D341Med (cell line): ENCODE results near the gene APOE.
A peak's percentile ranks its signal among the peaks of the same experiment; 100 is the strongest.
"Not testable (repeated sequence)": the region's sequence is repeated elsewhere in the genome, so short reads cannot be mapped to it uniquely, and the experiment has no call there.

Experiments used
- DNase-seq: peaks from one replicate; pipeline ENCODE4 v3.0.0; 2012; ENCODE audit warnings: low spot score

Gene APOE

DNA sequence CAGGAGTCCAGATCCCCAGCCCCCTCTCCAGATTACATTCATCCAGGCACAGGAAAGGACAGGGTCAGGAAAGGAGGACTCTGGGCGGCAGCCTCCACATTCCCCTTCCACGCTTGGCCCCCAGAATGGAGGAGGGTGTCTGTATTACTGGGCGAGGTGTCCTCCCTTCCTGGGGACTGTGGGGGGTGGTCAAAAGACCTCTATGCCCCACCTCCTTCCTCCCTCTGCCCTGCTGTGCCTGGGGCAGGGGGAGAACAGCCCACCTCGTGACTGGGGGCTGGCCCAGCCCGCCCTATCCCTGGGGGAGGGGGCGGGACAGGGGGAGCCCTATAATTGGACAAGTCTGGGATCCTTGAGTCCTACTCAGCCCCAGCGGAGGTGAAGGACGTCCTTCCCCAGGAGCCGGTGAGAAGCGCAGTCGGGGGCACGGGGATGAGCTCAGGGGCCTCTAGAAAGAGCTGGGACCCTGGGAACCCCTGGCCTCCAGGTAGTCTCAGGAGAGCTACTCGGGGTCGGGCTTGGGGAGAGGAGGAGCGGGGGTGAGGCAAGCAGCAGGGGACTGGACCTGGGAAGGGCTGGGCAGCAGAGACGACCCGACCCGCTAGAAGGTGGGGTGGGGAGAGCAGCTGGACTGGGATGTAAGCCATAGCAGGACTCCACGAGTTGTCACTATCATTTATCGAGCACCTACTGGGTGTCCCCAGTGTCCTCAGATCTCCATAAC, at the start of gene APOE:
Gene APOE, plus strand, starts transcription at position 360 of the 724 bp plus-strand sequence. CDS start 829 bp downstream, outside the sequence.
- DNase-seq, result no peak

DNA sequence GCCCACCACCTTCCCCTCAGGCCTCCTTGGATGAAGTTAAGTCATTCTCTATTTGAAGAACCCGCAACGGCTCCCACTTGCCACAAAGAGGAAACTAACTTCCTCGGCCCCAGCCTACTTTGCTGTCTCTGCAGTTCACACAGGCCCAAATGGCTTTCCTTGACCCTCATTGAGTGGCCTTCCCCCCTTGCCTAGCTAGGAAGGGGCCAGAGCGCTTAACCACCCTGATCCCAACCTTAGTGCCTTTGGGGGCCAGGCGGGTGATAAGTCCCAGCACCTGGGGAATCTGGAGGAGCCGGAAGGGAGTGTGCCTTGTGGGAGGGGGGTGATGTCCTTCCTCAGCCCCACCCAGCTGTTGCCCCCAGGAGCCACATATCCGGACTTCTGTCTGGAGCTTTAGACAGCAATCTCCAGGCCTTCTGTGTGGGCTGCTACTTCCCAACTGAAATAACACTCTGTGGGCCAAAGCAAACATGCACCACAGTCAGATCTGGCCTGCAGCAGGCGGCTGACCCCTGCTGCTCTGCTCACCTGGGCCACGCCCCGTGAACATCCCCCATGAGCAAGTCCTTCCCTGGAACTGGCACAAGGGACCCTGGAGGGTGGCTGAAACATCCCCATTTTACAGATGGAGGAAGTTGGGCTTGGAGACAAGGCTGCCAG, 49.0 kb upstream of the APOE start:
- DNase-seq, result peak; percentile 17

DNA sequence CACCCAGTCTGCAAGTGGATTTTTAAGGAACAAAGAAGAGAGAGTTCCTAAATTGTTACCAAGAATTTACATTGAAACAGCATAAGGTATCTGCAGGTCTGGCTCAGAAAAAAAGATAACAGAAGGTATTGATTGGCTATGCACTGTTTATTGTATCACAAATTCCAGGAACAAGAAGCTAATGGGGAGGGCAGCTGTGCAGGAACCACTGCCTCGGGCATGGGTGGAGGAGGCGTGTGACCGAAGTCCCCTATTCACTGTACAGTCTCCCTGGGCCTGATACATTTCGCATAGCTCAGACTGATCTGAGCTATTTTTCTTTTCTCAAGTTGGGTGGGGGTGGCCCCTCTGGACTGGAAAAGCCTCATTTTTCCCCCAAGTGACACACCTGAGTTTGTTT, 47.8 kb upstream of the APOE start:
- no peak for DNase-seq

DNA sequence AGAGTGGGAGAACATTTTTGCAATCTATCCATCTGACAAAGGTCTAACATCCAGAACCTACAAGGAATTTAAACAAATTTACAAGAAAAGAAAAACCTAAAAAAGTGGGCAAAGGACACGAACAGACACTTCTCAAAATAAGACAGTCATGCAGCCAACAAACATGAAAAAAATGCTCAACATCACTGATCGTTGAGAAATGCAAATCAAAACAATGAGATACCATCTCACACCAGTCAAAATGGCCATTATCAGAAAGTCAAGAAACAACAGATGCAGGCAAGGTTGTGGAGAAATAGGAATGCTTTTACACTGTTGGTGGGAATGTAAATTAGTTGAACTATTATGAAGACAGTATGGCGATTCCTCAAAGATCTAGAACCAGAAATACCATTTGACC, 44.0 kb upstream of the APOE start:
- DNase-seq, result not testable (repeated sequence)

DNA sequence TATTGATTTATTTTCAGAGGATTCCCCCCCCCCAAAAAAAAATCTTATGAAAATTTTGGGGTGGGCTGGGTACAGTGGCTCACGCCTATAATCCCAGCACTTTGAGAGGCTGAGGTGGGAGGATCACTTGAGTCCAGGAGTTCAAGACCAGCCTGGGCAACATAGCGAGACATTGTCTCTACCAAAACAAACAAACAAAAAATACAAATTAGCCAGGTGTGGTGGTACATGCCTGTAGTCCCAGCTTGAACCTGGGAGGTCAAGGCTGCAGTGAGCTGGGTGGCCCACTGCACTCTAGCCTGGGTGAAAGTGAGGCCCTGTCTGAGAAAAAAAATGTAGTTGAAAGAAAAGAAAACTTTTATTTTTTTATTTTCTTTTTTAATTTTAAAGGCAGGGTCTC, 41.6 kb upstream of the APOE start:
- DNase-seq, result no peak

DNA sequence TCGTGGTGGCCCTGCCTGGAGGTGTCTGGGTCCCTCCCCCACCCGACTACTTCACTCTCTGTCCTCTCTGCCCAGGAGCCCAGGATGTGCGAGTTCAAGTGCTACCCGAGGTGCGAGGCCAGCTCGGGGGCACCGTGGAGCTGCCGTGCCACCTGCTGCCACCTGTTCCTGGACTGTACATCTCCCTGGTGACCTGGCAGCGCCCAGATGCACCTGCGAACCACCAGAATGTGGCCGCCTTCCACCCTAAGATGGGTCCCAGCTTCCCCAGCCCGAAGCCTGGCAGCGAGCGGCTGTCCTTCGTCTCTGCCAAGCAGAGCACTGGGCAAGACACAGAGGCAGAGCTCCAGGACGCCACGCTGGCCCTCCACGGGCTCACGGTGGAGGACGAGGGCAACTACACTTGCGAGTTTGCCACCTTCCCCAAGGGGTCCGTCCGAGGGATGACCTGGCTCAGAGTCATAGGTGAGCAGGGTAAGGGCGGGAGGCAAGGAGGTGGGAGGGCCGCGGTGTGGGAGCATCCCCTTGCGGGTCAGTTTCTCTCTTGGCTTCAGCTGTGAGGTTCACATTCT, 40.3 kb upstream of the APOE start:
- no peak for DNase-seq

DNA sequence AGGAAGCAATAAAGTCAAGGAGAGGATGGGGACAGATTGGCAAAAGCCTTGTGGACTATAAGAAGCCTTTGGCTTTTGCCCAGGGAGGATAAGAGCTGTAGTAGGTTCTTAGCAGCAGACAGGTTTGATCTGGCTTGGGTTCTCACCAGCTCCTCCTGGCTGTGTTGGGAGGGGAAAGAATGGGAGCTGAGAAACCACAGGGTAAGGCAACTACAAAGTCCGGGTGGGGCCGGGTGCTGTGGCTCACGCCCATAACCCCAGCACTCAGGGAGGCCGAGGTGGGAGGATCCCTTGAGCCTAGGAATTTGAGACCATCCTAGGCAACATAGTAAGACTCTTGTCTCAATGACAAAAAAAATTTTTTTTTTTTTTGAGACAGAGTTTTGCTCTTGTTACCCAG, 38.9 kb upstream of the APOE start:
- peak; percentile 46 for DNase-seq

GRCh38 chr19:44867578-44867977, 38.0 kb upstream of the APOE start:
- DNase-seq, result peak; percentile 18

- no peak for DNase-seq
Observed at GRCh38 chr19:44869733-44870470, 35.7 kb upstream of the APOE start.

- DNase-seq, result no peak
Observed at GRCh38 chr19:44871809-44872208, 33.8 kb upstream of the APOE start.

DNA sequence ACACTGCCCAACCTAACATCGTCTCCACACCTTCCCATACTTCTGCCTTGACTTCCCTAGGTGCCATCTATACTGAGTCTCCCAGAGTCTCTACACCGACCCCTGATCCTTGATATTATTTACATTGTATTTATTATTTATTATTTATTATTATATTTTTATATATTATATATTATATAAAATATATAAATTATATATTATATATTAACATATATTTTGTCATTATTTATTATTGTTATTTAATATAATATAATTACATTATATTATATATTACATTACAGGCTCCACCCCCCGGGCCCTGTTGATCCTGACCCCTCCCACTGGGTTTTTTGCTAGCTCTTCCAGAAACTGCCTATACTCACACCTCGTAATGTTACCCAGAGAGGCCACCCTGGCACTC, 32.9 kb upstream of the APOE start:
- no peak for DNase-seq

- no peak for DNase-seq
Observed at GRCh38 chr19:44874317-44874716, 31.3 kb upstream of the APOE start.

DNA sequence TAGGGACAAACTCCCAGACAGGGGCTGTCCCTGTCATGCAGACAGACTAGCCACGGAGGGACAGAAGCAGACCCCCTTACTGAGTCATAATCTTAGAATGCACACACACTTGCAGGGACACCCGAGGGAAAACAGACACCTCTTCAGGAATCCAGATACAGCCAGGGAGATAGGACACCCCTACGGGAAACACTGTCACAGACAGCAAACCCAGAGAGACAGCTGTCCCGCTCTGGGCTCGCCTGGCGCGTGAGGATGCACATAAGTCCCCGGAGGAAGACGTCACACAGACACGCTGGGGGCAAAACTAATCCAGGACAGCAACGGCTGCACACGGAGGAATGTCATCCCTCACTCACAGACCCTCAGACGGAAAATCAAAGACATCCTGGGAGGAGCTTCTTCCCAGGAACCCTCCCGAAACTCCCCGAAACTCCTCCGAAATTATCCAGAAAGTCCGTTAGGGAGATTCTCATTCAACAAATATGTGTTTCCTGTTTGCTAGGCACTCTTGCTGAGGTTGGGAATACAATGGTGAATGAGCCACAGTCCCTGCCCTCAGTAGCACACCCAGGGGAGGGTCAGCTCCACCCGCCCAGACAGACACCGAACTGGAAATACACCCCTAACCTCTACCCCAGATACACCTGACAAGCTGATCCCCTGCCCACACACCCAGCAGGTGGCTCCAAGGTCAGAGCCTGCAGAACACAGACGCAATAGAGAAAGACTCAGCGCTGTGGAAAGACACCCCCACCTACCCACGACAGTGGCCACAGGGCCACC, 29.7 kb upstream of the APOE start:
- peak; percentile 33 for DNase-seq

DNA sequence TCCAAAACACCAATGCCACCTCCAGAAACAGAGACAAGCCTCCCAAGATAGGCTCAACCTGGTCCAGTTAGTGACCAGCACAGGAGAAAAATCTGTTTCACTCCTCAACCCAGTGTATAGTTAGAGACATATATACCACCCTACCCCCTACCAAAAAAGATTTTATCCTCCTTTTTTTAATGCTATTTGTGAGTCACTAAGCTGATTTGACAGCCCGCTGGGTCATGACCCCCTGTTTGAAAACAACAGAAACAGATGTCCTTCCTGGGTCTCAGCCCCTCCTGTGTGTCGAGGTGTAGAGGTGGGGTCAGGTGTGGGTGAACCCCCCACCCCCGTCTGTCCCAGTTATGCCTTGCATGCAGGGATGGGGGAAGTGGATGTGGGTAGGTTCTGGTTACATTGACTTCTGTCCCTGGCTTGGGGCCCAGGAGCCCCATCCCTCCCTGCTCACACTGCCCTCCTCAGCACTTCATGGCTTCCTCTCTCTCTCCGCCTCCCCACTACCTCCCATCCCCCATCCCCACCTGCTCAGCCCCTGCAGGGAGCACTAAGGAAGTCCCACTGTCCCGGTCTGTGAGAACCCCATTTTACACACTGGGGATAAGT, 28.6 kb upstream of the APOE start:
- peak; percentile 38 for DNase-seq

DNA sequence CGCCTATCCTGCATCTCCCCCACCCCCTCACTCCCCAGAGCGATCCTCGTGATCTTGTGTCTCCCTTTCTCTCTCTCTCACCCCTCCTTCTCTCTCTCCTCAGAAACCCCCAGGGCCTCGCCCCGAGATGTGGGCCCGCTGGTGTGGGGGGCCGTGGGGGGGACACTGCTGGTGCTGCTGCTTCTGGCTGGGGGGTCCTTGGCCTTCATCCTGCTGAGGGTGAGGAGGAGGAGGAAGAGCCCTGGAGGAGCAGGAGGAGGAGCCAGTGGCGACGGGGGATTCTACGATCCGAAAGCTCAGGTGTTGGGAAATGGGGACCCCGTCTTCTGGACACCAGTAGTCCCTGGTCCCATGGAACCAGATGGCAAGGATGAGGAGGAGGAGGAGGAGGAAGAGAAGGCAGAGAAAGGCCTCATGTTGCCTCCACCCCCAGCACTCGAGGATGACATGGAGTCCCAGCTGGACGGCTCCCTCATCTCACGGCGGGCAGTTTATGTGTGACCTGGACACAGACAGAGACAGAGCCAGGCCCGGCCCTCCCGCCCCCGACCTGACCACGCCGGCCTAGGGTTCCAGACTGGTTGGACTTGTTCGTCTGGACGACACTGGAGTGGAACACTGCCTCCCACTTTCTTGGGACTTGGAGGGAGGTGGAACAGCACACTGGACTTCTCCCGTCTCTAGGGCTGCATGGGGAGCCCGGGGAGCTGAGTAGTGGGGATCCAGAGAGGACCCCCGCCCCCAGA, 27.3 kb upstream of the APOE start:
- DNase-seq, result peak; percentile 22

- peak; percentile 19 for DNase-seq
Observed at GRCh38 chr19:44879309-44880065, 26.1 kb upstream of the APOE start.

GRCh38 chr19:44882063-44882462, 23.5 kb upstream of the APOE start:
- peak; percentile 11 for DNase-seq

GRCh38 chr19:44882619-44883397, 22.8 kb upstream of the APOE start:
- not testable (repeated sequence) for DNase-seq

DNA sequence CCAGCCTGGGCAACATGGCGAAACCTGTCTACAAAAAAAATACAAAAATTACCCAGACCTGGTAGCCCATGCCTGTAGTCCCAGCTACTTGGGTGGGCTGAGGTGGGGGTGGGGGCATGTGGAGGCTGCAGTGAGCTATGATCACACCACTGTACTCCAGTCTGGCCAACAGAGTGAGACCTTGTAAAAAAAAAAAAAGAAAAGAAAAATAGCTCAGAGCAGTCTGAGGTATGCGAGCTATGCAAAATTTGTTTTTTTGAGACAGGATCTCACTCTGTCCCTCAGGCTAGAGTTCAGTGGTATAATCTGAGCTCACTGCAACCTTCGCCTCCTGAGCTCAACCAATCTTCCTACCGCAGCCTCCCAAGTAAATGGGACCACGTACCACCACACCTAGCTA, 21.7 kb upstream of the APOE start:
- DNase-seq, result no peak
